Smooth muscle cell (in vitro differentiated cells): ENCODE results near the gene ARHGAP6. TPM values are rescaled to one million over a fixed set of nuclear protein-coding genes. Genes with fewer than 3 reads are reported as not detected.

ENCODE experiments used
- DNase-seq: peaks from one replicate; lab custom pipeline; 2025; ENCODE audit not compliant: unreplicated experiment; lab: John Stamatoyannopoulos, UW
- H2AFZ ChIP-seq: fragments of 200-600 bp; sonication (generic); 2 replicates; pipeline ENCODE4 v1.6.0; 2016; ENCODE audit warnings: antibody characterized with exemption, low read depth, mild to moderate bottlenecking
- H3F3A ChIP-seq: fragments of 200-600 bp; sonication (generic); 2 replicates; pipeline ENCODE4 v1.6.0; 2017; ENCODE audit warnings: antibody characterized with exemption, low read depth
- H3K27ac ChIP-seq: fragments of 200-600 bp; sonication (generic); 2 replicates; pipeline ENCODE4 v1.5.1; 2016; ENCODE audit warnings: low read depth, mild to moderate bottlenecking
- H3K27me3 ChIP-seq: fragments of 200-600 bp; sonication (generic); 2 replicates; pipeline ENCODE4 v1.6.1; 2016; ENCODE audit warnings: low read depth, mild to moderate bottlenecking
- H3K36me3 ChIP-seq: fragments of 200-600 bp; sonication (generic); 2 replicates; pipeline ENCODE4 v1.5.1; 2016; ENCODE audit warnings: low read depth
- H3K4me1 ChIP-seq: fragments of 200-600 bp; sonication (generic); 2 replicates; pipeline ENCODE4 v1.5.1; 2016; ENCODE audit warnings: low read depth
- H3K4me2 ChIP-seq: fragments of 200-600 bp; sonication (generic); 2 replicates; pipeline ENCODE4 v1.6.0; 2016; ENCODE audit warnings: mild to moderate bottlenecking
- H3K4me3 ChIP-seq: fragments of 200-600 bp; sonication (generic); 2 replicates; pipeline ENCODE4 v1.5.1; 2016; ENCODE audit warnings: mild to moderate bottlenecking
- H3K79me2 ChIP-seq: fragments of 200-600 bp; sonication (generic); 2 replicates; pipeline ENCODE4 v1.6.0; 2016; ENCODE audit warnings: low read depth, mild to moderate bottlenecking
- H3K9ac ChIP-seq: fragments of 200-600 bp; sonication (generic); 2 replicates; pipeline ENCODE4 v1.6.0; 2016; ENCODE audit warnings: low read depth
- H3K9me3 ChIP-seq: fragments of 200-600 bp; sonication (generic); replicated peaks from 2 replicates; pipeline ENCODE4 v1.5.1; 2016; ENCODE audit warnings: low read depth
- H4K20me1 ChIP-seq: fragments of 200-600 bp; sonication (generic); 2 replicates; pipeline ENCODE4 v1.6.0; 2016; ENCODE audit warnings: low read depth
- whole genome bisulfite sequencing: methylation state at CpG from one replicate; pipeline ENCODE4 v1.1.7; 2016; ENCODE audit warnings: low lambda C conversion rate; 5-methylcytosine and 5-hydroxymethylcytosine counted together
- polyA plus RNA-seq: library from polyadenylated mRNA; unstranded; fragments of >200 nt; fragmentation: Nextera tagmentation; extraction: Ambion mirVana; gene quantifications from 2 replicates; pipeline ENCODE4 v1.2.1, GENCODE V29; 2016
- total RNA-seq: library from RNA; depleted of rRNA; stranded (reverse); fragments of >200 nt; gene quantifications from 2 replicates; pipeline ENCODE4 v1.2.3, GENCODE V29; 2014
- TF ChIP-seq, protein P1 (sequence below): fragments of 200-600 bp; sonication (generic); IDR thresholded peaks from 2 replicates; pipeline ENCODE4 v1.5.1; 2017; ENCODE audit warnings: borderline replicate concordance, mild to moderate bottlenecking, antibody characterized with exemption; ENCODE audit not compliant: insufficient read depth, poor library complexity, severe bottlenecking

The ARHGAP6 gene
- total and polyA plus RNA-seq, 2 experiments from 2014 or later, result 0.55 to 0.90 TPM

DNA sequence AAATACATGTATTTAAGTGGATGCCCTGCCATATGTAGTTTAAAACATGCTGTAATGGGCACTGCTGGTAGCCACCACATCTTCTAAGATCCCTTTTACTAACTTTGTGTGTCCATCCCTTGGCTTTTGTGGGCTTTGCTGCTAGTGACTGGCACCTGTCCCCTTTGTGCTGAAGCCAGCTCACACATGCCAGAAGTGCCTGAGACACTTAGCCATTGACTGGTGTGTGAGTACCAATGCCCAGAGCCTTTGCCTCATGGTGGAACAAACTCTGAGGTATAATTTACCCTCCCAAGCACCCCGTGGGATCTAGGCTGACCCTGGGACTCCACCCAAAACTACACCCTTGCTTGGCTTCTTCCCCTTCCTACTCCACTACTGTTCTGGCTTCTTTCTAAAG, 33.0 kb downstream of the ARHGAP6 start:
- H3K4me2 ChIP-seq, result no peak overlapping the region
- H3K27me3 ChIP-seq, result no peaks in the 10 kb centered on the region

DNA sequence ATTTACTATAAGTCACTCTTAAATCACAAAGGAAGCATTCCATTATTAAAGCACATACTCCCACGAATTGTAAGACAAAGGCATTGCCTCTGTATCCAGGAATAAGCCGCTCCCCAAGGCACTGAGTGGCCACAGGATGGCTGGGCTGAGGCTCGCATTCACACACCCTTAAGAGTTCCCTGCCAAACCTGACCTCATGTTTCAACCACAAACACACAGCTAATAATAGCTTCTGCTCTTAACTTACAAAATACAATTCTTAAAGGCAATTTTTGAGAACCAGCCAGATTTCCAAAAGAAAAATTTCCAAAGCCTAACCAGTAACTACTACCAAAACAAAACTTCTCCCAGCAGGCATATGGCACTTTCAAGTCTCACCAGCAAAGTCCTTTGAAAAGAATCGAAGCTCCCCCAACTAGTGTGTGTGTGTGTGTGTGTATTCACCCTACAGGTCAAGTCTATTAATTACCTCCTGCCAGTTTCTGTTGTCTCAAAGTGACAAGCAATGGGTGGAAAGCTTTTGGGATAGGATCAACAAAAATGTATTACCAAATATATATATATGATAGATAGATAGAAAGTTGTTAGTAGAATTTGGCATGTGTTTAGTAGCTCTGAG, 36.0 kb downstream of the ARHGAP6 start:
- Histone ChIP-seq H3K4me3 (no peak overlapping the region), H2AFZ (no peak overlapping the region), H3K36me3 (no peaks in the 10 kb centered on the region), H3F3A (no peaks in the 10 kb centered on the region), H3K79me2 (no peaks in the 10 kb centered on the region), H3K27ac (no peak overlapping the region), H3K9me3 (no peaks in the 10 kb centered on the region), H4K20me1 (no peaks in the 10 kb centered on the region), H3K4me2 (no peak overlapping the region), H3K27me3 (no peaks in the 10 kb centered on the region), H3K9ac (no peak overlapping the region), H3K4me1 (no peaks in the 10 kb centered on the region)
- TF ChIP-seq, protein P1, sequence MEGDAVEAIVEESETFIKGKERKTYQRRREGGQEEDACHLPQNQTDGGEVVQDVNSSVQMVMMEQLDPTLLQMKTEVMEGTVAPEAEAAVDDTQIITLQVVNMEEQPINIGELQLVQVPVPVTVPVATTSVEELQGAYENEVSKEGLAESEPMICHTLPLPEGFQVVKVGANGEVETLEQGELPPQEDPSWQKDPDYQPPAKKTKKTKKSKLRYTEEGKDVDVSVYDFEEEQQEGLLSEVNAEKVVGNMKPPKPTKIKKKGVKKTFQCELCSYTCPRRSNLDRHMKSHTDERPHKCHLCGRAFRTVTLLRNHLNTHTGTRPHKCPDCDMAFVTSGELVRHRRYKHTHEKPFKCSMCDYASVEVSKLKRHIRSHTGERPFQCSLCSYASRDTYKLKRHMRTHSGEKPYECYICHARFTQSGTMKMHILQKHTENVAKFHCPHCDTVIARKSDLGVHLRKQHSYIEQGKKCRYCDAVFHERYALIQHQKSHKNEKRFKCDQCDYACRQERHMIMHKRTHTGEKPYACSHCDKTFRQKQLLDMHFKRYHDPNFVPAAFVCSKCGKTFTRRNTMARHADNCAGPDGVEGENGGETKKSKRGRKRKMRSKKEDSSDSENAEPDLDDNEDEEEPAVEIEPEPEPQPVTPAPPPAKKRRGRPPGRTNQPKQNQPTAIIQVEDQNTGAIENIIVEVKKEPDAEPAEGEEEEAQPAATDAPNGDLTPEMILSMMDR, result no peak
- 59% methylated on average over 4 of the region's 4 CpGs for WGBS
- no peak for DNase-seq

More for the DNA sequence above, 33.0 kb downstream of the ARHGAP6 start:
- no peak for DNase-seq
- Histone ChIP-seq H3K4me1 (no peaks in the 10 kb centered on the region), H3F3A (no peaks in the 10 kb centered on the region), H3K9me3 (no peaks in the 10 kb centered on the region), H3K27ac (no peak overlapping the region), H3K79me2 (no peaks in the 10 kb centered on the region), H3K4me3 (no peak overlapping the region), H3K9ac (no peak overlapping the region), H3K36me3 (no peaks in the 10 kb centered on the region), H2AFZ (no peak overlapping the region), H4K20me1 (no peaks in the 10 kb centered on the region)
- 47% methylated on average over 1 of the region's 1 CpG for WGBS
- TF ChIP-seq, protein P1, result no peak

DNA sequence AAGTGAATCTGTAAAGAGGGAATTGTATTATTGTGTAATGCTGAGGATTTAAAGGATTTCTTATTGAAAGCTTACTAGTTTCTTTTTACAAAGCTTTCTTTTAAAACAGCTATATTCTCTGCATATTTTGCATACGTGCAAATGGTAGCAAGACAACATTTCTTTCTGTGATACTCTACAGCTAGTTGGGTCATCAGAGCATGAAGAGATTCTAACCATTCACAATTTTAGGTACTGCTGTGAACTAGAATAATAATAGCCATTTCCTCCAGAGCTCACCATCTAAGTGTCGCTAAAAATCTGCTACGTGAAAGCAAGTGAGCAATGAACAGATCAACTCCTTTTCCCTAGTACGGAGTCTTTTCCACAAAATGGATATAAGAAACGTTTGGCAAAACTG, 37.3 kb downstream of the ARHGAP6 start:
- H2AFZ ChIP-seq, result no peak overlapping the region
- no peak overlapping the region for H3K9ac ChIP-seq
- 70% methylated on average over 5 of the region's 5 CpGs for WGBS
- H3K27ac ChIP-seq, result no peak overlapping the region
- H3K79me2 ChIP-seq, result no peaks in the 10 kb centered on the region
- TF ChIP-seq, protein P1, result no peak
- no peaks in the 10 kb centered on the region for H3K9me3 ChIP-seq
- no peak overlapping the region for H3K4me2 ChIP-seq
- no peaks in the 10 kb centered on the region for H3K27me3 ChIP-seq
- H3K4me3 ChIP-seq, result no peak overlapping the region
- H3K4me1 ChIP-seq, result no peaks in the 10 kb centered on the region
- no peaks in the 10 kb centered on the region for H3F3A ChIP-seq
- H3K36me3 ChIP-seq, result no peaks in the 10 kb centered on the region
- H4K20me1 ChIP-seq, result no peaks in the 10 kb centered on the region
- no peak for DNase-seq

DNA sequence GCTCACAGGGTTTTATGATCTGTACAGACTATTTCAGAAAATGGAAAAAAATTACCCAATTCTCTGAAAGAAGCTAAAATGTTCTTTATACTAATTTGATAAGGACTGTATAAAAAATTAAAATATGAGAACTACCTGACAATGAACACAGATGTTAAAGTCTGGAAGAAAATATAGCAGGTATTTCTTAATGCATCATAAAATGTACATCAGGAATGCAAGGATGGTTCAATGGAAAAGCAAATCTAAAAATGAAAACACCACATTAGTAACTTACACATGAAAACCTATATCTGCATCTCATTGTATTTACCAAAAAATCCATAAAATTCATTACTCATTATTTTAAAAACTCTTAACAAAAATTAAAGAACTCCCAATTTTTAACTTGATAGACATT, 39.4 kb downstream of the ARHGAP6 start:
- Histone ChIP-seq H3K4me2 (no peak overlapping the region), H2AFZ (no peak overlapping the region), H4K20me1 (no peaks in the 10 kb centered on the region), H3K36me3 (no peaks in the 10 kb centered on the region), H3K27me3 (no peaks in the 10 kb centered on the region), H3F3A (no peaks in the 10 kb centered on the region), H3K79me2 (no peaks in the 10 kb centered on the region), H3K27ac (no peak overlapping the region), H3K4me3 (no peak overlapping the region), H3K9me3 (no peaks in the 10 kb centered on the region), H3K4me1 (no peaks in the 10 kb centered on the region), H3K9ac (no peak overlapping the region)
- TF ChIP-seq, protein P1, result no peak
- no peak for DNase-seq
